ENCODE measurements around the gene USP3. TPM values are rescaled to one million over a fixed set of nuclear protein-coding genes. Genes with fewer than 3 reads are reported as not detected.

Gene USP3
- total and polyA plus RNA-seq, 7 donors: 20.4 to 66.5 (median 46.4) TPM

DNA sequence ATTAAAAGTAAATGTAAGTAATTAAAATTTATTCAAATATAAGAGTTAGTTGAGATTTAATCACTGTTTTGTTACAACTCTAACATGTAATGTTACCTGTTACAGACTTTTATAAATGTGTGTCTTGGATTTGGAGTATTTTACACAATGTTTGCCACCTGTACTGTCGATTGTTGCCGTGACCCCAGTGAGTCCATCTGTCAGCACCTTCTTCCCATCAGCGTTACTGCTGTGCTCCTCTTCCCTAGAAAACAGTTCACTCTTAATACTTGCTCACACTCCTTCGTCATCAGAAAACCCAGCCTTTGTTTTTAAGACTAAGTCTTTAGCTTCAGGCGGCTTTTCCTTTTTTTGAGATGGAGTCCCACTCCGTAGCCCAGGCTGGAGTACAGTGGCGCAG is 52.3 kb downstream of the USP3 start:
- no peak overlapping the region for H3K27ac ChIP-seq
- H3K4me1 ChIP-seq: peaks cover 0 to 32% (median 27%) of the 10 kb centered on the region in 4 donors
- intact Hi-C loops (cut with DNase I): loop anchor here (5.0 kb wide), 1 partner anchor 36 kb away; no protein-coding TSS in a partner anchor

DNA sequence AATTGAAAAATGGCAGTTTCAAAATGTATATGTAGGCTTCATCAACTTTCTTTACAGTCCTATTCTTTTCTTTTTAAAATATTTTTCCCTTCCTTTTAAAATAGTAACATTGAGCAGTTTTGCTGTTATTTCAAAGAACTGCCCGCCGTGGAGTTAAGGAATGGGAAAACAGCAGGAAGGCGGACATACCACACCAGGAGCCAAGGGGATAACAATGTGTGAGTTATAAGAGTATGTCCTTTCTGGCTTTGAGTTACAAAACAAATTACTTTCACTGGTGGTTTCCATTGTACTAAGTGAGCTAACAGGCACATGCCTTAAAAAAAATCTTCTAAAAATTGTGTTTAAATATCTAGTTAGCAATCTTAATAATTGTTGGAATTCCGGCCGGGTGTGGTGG is 55.4 kb downstream of the USP3 start:
- Histone ChIP-seq H3K36me3 (peaks cover 4 to 76% (median 18%) of the 10 kb centered on the region in 4 donors), H3K9me3 (no peaks in the 10 kb centered on the region), H3K4me1 (peaks cover 0 to 3% (median 0%) of the 10 kb centered on the region in 4 donors), H3K27me3 (no peaks in the 10 kb centered on the region), H3K27ac (no peak overlapping the region), H3K4me3 (no peak overlapping the region)
- WGBS, 2 donors: 96 to 97% methylated on average over 5 of the region's 5 CpGs
- intact Hi-C loops (cut with DNase I): loop anchor here (5.0 kb wide), 1 partner anchor 33 kb away; no protein-coding TSS in a partner anchor
- DNase-seq: no peak
- TF ChIP-seq POLR2A (IDR thresholded peaks at IDR 0.05) (no peak), POLR2AphosphoS5 (IDR thresholded peaks at IDR 0.05) (no peak), EP300 (IDR thresholded peaks at IDR 0.05) (no peak)
- TF ChIP-seq, protein P1, sequence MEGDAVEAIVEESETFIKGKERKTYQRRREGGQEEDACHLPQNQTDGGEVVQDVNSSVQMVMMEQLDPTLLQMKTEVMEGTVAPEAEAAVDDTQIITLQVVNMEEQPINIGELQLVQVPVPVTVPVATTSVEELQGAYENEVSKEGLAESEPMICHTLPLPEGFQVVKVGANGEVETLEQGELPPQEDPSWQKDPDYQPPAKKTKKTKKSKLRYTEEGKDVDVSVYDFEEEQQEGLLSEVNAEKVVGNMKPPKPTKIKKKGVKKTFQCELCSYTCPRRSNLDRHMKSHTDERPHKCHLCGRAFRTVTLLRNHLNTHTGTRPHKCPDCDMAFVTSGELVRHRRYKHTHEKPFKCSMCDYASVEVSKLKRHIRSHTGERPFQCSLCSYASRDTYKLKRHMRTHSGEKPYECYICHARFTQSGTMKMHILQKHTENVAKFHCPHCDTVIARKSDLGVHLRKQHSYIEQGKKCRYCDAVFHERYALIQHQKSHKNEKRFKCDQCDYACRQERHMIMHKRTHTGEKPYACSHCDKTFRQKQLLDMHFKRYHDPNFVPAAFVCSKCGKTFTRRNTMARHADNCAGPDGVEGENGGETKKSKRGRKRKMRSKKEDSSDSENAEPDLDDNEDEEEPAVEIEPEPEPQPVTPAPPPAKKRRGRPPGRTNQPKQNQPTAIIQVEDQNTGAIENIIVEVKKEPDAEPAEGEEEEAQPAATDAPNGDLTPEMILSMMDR (IDR thresholded peaks at IDR 0.05): no peak

More for the DNA sequence above, 52.3 kb downstream of the USP3 start:
- no peak for DNase-seq
- TF ChIP-seq EP300 (IDR thresholded peaks at IDR 0.05): no peak
- TF ChIP-seq, protein P1 (IDR thresholded peaks at IDR 0.05): no peak
- no peak for TF ChIP-seq POLR2A (IDR thresholded peaks at IDR 0.05)
- TF ChIP-seq POLR2AphosphoS5 (IDR thresholded peaks at IDR 0.05): no peak
- H3K9me3 ChIP-seq: no peaks in the 10 kb centered on the region
- WGBS, 2 donors: 99% methylated on average over 7 of the region's 7 CpGs
- peaks cover 4 to 50% (median 14%) of the 10 kb centered on the region in 4 donors for H3K36me3 ChIP-seq
- H3K27me3 ChIP-seq: no peaks in the 10 kb centered on the region
- H3K4me3 ChIP-seq: no peak overlapping the region

DNA sequence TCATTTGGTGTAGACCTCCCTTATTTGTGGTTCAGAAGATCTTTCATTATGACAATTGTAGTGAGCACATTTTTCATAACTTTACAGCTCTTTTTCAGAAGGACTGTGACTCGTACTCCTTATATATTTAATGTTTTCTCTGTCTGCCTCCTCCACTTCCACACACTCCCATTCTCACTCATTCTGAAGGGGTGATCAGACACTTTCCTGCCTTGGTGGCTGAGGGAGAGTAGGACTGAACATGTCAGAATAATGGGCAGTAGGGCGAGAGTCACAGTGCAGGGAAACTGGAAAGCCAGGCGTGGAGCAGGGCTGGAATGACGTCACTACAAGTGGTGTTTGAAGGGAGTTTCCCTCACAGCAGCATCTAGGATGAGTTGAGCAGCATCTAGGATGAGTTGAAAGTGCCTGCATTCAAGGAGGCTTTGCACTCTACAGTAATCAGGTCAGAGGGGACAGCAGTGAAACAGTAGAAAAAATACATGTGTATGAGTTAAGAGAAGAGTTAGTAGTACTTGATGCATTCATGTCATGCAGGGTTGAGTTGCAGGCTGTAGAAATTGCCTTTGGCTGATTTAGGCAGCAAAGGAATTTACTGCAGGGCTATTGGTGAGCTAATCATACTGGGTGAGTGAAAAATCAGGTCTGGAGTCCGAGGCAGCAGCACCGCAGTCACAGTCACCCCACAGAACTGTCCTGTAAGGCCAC is 56.5 kb downstream of the USP3 start:
- Histone ChIP-seq H3K4me3 (no peak overlapping the region), H3K27ac (no peak overlapping the region), H3K36me3 (peaks cover 4 to 85% (median 18%) of the 10 kb centered on the region in 4 donors), H3K27me3 (no peaks in the 10 kb centered on the region), H3K4me1 (peaks cover 0 to 3% (median 0%) of the 10 kb centered on the region in 4 donors), H3K9me3 (no peaks in the 10 kb centered on the region)
- no peak for DNase-seq
- TF ChIP-seq POLR2AphosphoS5 (IDR thresholded peaks at IDR 0.05) (no peak), EP300 (IDR thresholded peaks at IDR 0.05) (no peak), POLR2A (IDR thresholded peaks at IDR 0.05) (no peak)
- TF ChIP-seq, protein P1 (IDR thresholded peaks at IDR 0.05): no peak
- 87 to 89% methylated on average over 6 of the region's 6 CpGs for WGBS, 2 donors
- intact Hi-C loops (cut with DNase I): no loop called here

DNA sequence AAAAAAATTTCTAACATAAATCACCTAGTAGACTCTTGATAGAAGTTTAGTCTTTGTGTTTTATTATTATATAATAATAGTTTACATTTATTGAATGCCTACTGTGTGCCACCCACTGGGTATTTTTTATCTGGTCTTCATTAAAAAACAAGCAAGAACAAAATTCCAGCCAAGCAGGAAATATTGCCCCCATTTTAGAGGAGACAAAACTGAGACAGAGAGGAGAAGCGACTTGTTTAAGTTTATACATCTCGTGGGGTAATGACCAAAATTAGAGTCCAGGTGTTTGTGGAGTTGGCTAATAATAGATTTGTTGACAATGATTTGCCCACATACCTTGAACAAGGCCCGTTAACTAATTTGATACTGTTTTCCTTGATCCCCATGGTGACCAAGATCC is 59.7 kb downstream of the USP3 start:
- Histone ChIP-seq H3K36me3 (peaks cover 3 to 89% (median 18%) of the 10 kb centered on the region in 4 donors), H3K27me3 (no peaks in the 10 kb centered on the region), H3K4me3 (no peak overlapping the region), H3K4me1 (no peaks in the 10 kb centered on the region), H3K27ac (no peak overlapping the region), H3K9me3 (no peaks in the 10 kb centered on the region)
- intact Hi-C loops (cut with DNase I): no loop called here
- no peak for DNase-seq
- 29 to 54% methylated on average over 3 of the region's 3 CpGs for WGBS, 2 donors
- TF ChIP-seq POLR2AphosphoS5 (IDR thresholded peaks at IDR 0.05) (no peak), EP300 (IDR thresholded peaks at IDR 0.05) (no peak), POLR2A (IDR thresholded peaks at IDR 0.05) (no peak)
- TF ChIP-seq, protein P1 (IDR thresholded peaks at IDR 0.05): no peak
